RCC 7860 (cell line): ENCODE measurements around the gene EPB41L2.
"Not testable (repeated sequence)": the region's sequence is repeated elsewhere in the genome, so short reads cannot be mapped to it uniquely, and the experiment has no call there.

ENCODE experiments used
- DNase-seq: peaks from one replicate; pipeline ENCODE4 v3.0.0-alpha.2; 2015; ENCODE audit warnings: low spot score
- FAIRE-seq: peaks from 2 replicates; lab custom pipeline; 2012; peaks lifted over from hg19 to GRCh38; lab: Jason Lieb, UNC

EPB41L2 gene

GRCh38 chr6:130928158-130928912, 134.7 kb downstream of the EPB41L2 start:
- DNase-seq = no peak
- FAIRE-seq = no peak

- DNase-seq (no peak), FAIRE-seq (no peak)
Observed at GRCh38 chr6:130927305-130927704, 135.7 kb downstream of the EPB41L2 start.

GRCh38 chr6:130923350-130923749, 139.7 kb downstream of the EPB41L2 start:
- no peak for DNase-seq
- FAIRE-seq = no peak

GRCh38 chr6:130922922-130923321, 140.1 kb downstream of the EPB41L2 start:
- FAIRE-seq (no peak), DNase-seq (no peak)

- FAIRE-seq = no peak
- no peak for DNase-seq
Observed at GRCh38 chr6:130920969-130921368, 142.1 kb downstream of the EPB41L2 start.

- DNase-seq = no peak
- no peak for FAIRE-seq
Observed at GRCh38 chr6:130918171-130918570, 144.9 kb downstream of the EPB41L2 start.

GRCh38 chr6:130915606-130916005, 147.4 kb downstream of the EPB41L2 start:
- not testable (repeated sequence) for FAIRE-seq, DNase-seq

- FAIRE-seq = no peak
Observed at GRCh38 chr6:130913120-130913519, 149.9 kb downstream of the EPB41L2 start.

GRCh38 chr6:130912434-130912833, 150.6 kb downstream of the EPB41L2 start:
- DNase-seq = no peak
- FAIRE-seq = no peak

More at GRCh38 chr6:130913120-130913519, 149.9 kb downstream of the EPB41L2 start:
- DNase-seq = no peak

GRCh38 chr6:130908958-130909357, 154.1 kb downstream of the EPB41L2 start:
- FAIRE-seq (no peak), DNase-seq (no peak)

GRCh38 chr6:130908188-130908587, 154.9 kb downstream of the EPB41L2 start:
- DNase-seq = no peak
- FAIRE-seq = no peak

GRCh38 chr6:130907687-130908086, 155.4 kb downstream of the EPB41L2 start:
- DNase-seq (no peak), FAIRE-seq (no peak)

- no peak for FAIRE-seq
Observed at GRCh38 chr6:130906736-130907381, 156.2 kb downstream of the EPB41L2 start.

GRCh38 chr6:130903602-130904001, 159.4 kb downstream of the EPB41L2 start:
- FAIRE-seq = no peak
- no peak for DNase-seq

More at GRCh38 chr6:130906736-130907381, 156.2 kb downstream of the EPB41L2 start:
- no peak for DNase-seq

- no peak for FAIRE-seq
- no peak for DNase-seq
Observed at GRCh38 chr6:130903007-130903406, 160.0 kb downstream of the EPB41L2 start.

- DNase-seq = peak; percentile 50
- peak; percentile 38 for FAIRE-seq
Observed at GRCh38 chr6:130900913-130901312, 162.1 kb downstream of the EPB41L2 start.

GRCh38 chr6:130896249-130896648, 166.8 kb downstream of the EPB41L2 start:
- no peak for FAIRE-seq
- DNase-seq = no peak

GRCh38 chr6:130895516-130895915, 167.5 kb downstream of the EPB41L2 start:
- no peak for FAIRE-seq

GRCh38 chr6:130893766-130894165, 169.3 kb downstream of the EPB41L2 start:
- DNase-seq (no peak), FAIRE-seq (no peak)

More at GRCh38 chr6:130895516-130895915, 167.5 kb downstream of the EPB41L2 start:
- DNase-seq = no peak

GRCh38 chr6:130893277-130893676, 169.8 kb downstream of the EPB41L2 start:
- DNase-seq (no peak), FAIRE-seq (no peak)

- DNase-seq = no peak
Observed at GRCh38 chr6:130890521-130890971, 172.5 kb downstream of the EPB41L2 start.

GRCh38 chr6:130889423-130889822, 173.6 kb downstream of the EPB41L2 start:
- FAIRE-seq (no peak), DNase-seq (no peak)

More at GRCh38 chr6:130890521-130890971, 172.5 kb downstream of the EPB41L2 start:
- no peak for FAIRE-seq
